ENCODE measurements around the gene WDR91. TPM values are rescaled to one million over a fixed set of nuclear protein-coding genes. Genes with fewer than 3 reads are reported as not detected.

The WDR91 gene
- total RNA-seq, 1 donor from 2014 or later, result 27.1 TPM

GRCh38 chr7:135201350-135201749, 10.0 kb downstream of the WDR91 start:
- no peak for TF ChIP-seq CTCF (IDR thresholded peaks at IDR 0.05)
- Histone ChIP-seq H3K36me3 (peaks cover 93% of the 10 kb centered on the region), H3K27me3 (ENCODE audit: low read depth) (no peaks in the 10 kb centered on the region), H3K4me1 (peaks cover 15% of the 10 kb centered on the region), H3K9me3 (no peaks in the 10 kb centered on the region), H3K4me3 (no peak overlapping the region), H3K27ac (no peak overlapping the region)
- no peak for ATAC-seq
- no peak for DNase-seq
- intact Hi-C loops (cut with DNase I), result no loop called here

GRCh38 chr7:135200821-135201331, 10.4 kb downstream of the WDR91 start:
- no peak for DNase-seq
- no peak overlapping the region for H3K4me3 ChIP-seq
- H3K27ac ChIP-seq, result no peak overlapping the region
- H3K4me1 ChIP-seq, result peaks cover 11% of the 10 kb centered on the region
- H3K9me3 ChIP-seq, result no peaks in the 10 kb centered on the region
- TF ChIP-seq CTCF (IDR thresholded peaks at IDR 0.05), result no peak
- peak in 1 of 2 donors; percentile 25 for ATAC-seq
- no peaks in the 10 kb centered on the region for H3K27me3 ChIP-seq (ENCODE audit: low read depth)
- H3K36me3 ChIP-seq, result peaks cover 96% of the 10 kb centered on the region
- intact Hi-C loops (cut with DNase I), result no loop called here

- Histone ChIP-seq H3K9me3 (no peaks in the 10 kb centered on the region), H3K27me3 (ENCODE audit: low read depth) (no peaks in the 10 kb centered on the region), H3K4me1 (no peaks in the 10 kb centered on the region), H3K4me3 (no peak overlapping the region), H3K36me3 (peaks cover 96% of the 10 kb centered on the region), H3K27ac (no peak overlapping the region)
- no peak for DNase-seq
- peak in 1 of 2 donors; percentile 7 for ATAC-seq
- intact Hi-C loops (cut with DNase I), result no loop called here
- TF ChIP-seq CTCF (IDR thresholded peaks at IDR 0.05), result no peak
Observed at GRCh38 chr7:135199439-135199838, 11.9 kb downstream of the WDR91 start.

DNA sequence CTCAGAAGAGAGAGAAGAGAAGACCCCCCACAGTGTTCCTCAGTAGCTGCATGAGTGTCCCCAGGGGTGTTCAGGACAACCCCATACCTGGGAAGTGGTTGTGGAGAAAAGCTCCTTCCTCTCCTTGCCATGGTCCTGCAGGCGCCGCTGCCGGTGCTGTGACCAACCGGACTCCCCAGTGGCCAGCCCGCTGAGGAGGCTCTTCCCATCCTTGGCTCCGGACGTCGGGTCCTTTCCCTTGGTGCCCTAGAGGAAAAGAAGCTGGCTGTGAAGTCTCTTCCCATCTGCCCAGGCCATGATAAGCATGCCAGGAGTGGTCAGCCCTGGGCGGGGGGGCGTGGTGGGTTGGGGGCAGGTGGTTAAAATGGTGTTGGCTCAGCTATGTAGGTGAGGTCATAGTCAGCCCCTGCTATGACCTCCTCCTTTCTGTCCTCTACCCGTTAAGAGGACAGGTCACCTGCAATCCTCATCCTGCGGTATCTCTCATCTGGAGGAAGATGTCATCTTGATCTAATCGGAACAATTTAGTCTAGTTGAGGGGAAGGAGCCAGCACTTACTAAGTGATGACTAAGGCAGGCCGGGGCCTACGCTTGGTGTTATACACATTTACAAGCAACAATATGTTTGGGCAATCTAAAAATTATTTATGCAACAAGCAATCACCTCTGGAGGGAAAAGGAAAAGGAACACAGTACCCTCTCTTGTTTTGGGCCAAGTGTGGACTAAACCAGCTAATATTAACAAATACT, 13.2 kb downstream of the WDR91 start:
- intact Hi-C loops (cut with DNase I), result no loop called here
- DNase-seq, result no peak
- Histone ChIP-seq H3K9me3 (no peaks in the 10 kb centered on the region), H3K4me3 (no peak overlapping the region), H3K36me3 (peaks cover 96% of the 10 kb centered on the region), H3K27ac (no peak overlapping the region), H3K27me3 (ENCODE audit: low read depth) (no peaks in the 10 kb centered on the region), H3K4me1 (no peaks in the 10 kb centered on the region)
- no peak for ATAC-seq
- no peak for TF ChIP-seq CTCF (IDR thresholded peaks at IDR 0.05)

DNA sequence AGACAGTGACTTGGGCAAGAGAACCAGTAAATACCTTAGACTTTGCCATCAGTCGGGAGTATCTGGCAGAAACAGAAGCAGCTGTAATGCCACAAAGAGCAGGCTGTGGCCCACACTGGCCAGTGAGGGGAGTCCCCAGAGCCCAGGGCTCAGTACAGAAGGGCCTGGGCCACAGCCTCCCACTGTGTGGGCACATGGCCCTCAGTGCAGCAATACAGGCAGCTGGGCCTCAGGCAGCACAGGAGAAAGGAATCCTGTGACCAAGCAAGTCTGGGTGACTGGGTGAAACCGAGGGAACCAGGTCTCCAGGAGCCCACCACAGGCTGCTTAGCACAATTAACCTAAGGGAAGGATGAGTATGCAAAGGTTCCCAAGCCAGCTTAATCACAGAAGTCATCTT, 14.0 kb downstream of the WDR91 start:
- Histone ChIP-seq H3K27me3 (ENCODE audit: low read depth) (no peaks in the 10 kb centered on the region), H3K36me3 (peaks cover 99% of the 10 kb centered on the region), H3K4me1 (no peaks in the 10 kb centered on the region), H3K4me3 (no peak overlapping the region), H3K27ac (no peak overlapping the region), H3K9me3 (no peaks in the 10 kb centered on the region)
- intact Hi-C loops (cut with DNase I), result no loop called here
- DNase-seq (no peak), ATAC-seq (no peak)
- TF ChIP-seq CTCF (IDR thresholded peaks at IDR 0.05), result no peak
